Lung (tissue), 12 donors: ENCODE data around the gene CCDC89. TPM values are rescaled to one million over a fixed set of nuclear protein-coding genes. Genes with fewer than 3 reads are reported as not detected.

Experiments used
- ATAC-seq: fragments of 200-7000 bp; cut with Tn5 transposase; one replicate; pipeline ENCODE4 v1.9.1; 2020; ENCODE audit warnings: moderate number of reproducible peaks; ENCODE audit not compliant: insufficient read depth, low FRiP score
- DNase-seq, 3 donors: peaks; one replicate each; pipeline ENCODE4 v3.0.0-alpha.2; 2013 to 2017
- H3K27ac ChIP-seq, 2 donors: one replicate each; pipeline ENCODE4 v1.5.1; 2013; ENCODE audit warnings: mild to moderate bottlenecking in 2 of 2, moderate library complexity in 2 of 2, control low read depth in 1 of 2, inconsistent platforms in 1 of 2, low read depth in 1 of 2, low read length in 1 of 2
- H3K27me3 ChIP-seq, 3 donors: one replicate each; pipeline ENCODE4 v1.5.1; 2013; ENCODE audit warnings: low read length in 2 of 3; ENCODE audit not compliant: control insufficient read depth in 3 of 3, insufficient read depth in 3 of 3
- H3K36me3 ChIP-seq, 4 donors: one replicate each; pipeline ENCODE4 v1.5.1; 2013; ENCODE audit warnings: low read length in 4 of 4, mild to moderate bottlenecking in 1 of 4, moderate library complexity in 1 of 4; ENCODE audit not compliant: control insufficient read depth in 4 of 4, insufficient read depth in 4 of 4
- H3K4me1 ChIP-seq, 5 donors: one replicate each; pipeline ENCODE4 v1.5.1; 2013; ENCODE audit warnings: low read length in 5 of 5, mild to moderate bottlenecking in 2 of 5, moderate library complexity in 1 of 5; ENCODE audit not compliant: control insufficient read depth in 5 of 5, insufficient read depth in 5 of 5
- H3K4me3 ChIP-seq: one replicate; pipeline ENCODE4 v1.5.1; 2013; ENCODE audit warnings: mild to moderate bottlenecking, control low read depth, moderate library complexity
- H3K9ac ChIP-seq, 2 donors: one replicate each; pipeline ENCODE4 v1.5.1; 2013; ENCODE audit warnings: low read length in 2 of 2, control low read depth in 1 of 2; ENCODE audit not compliant: insufficient read depth in 1 of 2
- H3K9me3 ChIP-seq, 4 donors: one replicate each; pipeline ENCODE4 v1.5.1; 2013; ENCODE audit warnings: low read length in 3 of 4, mild to moderate bottlenecking in 1 of 4, moderate library complexity in 1 of 4; ENCODE audit not compliant: control insufficient read depth in 4 of 4, insufficient read depth in 3 of 4
- WGBS, 2 donors: extraction: QIAGEN DNeasy Blood & Tissue Kit; methylation state at CpG; one replicate each; pipeline ENCODE4 v1.1.7; 2013; 5-methylcytosine and 5-hydroxymethylcytosine counted together
- polyA plus RNA-seq, 2 donors: library from polyadenylated mRNA; stranded (reverse); fragments of 200-250 nt; gene quantifications; one replicate each; pipeline ENCODE4 v1.2.1, GENCODE V29; 2013
- total RNA-seq, 2 donors: library from RNA; depleted of rRNA in 1 of 2; stranded (reverse); fragments of >200 nt in 1 of 2; gene quantifications; one replicate each; pipeline ENCODE4 v1.2.1, GENCODE V29; 2014 to 2021
- TF ChIP-seq, protein P1 (sequence below): IDR thresholded peaks from 2 replicates; pipeline ENCODE4 v1.5.1; 2012; ENCODE audit warnings: mild to moderate bottlenecking; ENCODE audit errors: control extremely low read depth, extremely low read depth
- donor health status: control.
- donor health status: control.
- donor health status: Bipolar disorder and iron deficiency.
- donor health status: healthy.
- donor health status: DM: yes; HTN: yes; CAD: no.

The CCDC89 gene
- total and polyA plus RNA-seq, 4 donors = 0.65 to 6.5 (median 3.1) TPM

GRCh38 chr11:85717429-85717828 lies 31.4 kb upstream of the CCDC89 start:
- Histone ChIP-seq H3K27me3 (no peaks in the 10 kb centered on the region), H3K27ac (no peak overlapping the region), H3K4me3 (no peak overlapping the region), H3K36me3 (peaks cover 0 to 6% (median 2%) of the 10 kb centered on the region in 4 donors), H3K9ac (peak overlapping the region in 1 of 2 donors; percentile 86), H3K9me3 (no peaks in the 10 kb centered on the region), H3K4me1 (peaks cover 0 to 25% (median 6%) of the 10 kb centered on the region in 5 donors)
- 79 to 93% methylated on average over 2 of the region's 2 CpGs for WGBS, 2 donors
- ATAC-seq (no peak), DNase-seq (no peak)
- TF ChIP-seq, protein P1, sequence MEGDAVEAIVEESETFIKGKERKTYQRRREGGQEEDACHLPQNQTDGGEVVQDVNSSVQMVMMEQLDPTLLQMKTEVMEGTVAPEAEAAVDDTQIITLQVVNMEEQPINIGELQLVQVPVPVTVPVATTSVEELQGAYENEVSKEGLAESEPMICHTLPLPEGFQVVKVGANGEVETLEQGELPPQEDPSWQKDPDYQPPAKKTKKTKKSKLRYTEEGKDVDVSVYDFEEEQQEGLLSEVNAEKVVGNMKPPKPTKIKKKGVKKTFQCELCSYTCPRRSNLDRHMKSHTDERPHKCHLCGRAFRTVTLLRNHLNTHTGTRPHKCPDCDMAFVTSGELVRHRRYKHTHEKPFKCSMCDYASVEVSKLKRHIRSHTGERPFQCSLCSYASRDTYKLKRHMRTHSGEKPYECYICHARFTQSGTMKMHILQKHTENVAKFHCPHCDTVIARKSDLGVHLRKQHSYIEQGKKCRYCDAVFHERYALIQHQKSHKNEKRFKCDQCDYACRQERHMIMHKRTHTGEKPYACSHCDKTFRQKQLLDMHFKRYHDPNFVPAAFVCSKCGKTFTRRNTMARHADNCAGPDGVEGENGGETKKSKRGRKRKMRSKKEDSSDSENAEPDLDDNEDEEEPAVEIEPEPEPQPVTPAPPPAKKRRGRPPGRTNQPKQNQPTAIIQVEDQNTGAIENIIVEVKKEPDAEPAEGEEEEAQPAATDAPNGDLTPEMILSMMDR = no peak

DNA sequence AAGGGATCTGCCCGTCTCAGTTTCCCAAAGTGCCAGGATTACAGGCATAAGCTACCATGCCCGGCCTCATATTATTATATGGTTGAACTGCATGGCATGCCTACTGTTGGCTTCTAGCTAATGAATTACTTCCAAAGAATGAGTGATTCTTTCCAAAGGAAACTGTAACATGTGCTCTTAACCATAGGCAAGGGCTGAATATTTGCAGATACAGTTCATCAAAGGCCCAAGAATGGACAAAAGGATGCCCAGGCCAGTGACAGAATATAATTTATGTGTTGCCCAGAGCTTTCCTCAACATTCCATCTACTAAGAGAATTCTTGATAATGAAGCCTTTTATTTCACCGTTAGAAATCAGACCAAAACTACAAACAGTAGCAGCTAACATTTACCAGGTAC lies 27.0 kb upstream of the CCDC89 start:
- Histone ChIP-seq H3K36me3 (peaks cover 0 to 6% (median 2%) of the 10 kb centered on the region in 4 donors), H3K9me3 (no peaks in the 10 kb centered on the region), H3K27me3 (no peaks in the 10 kb centered on the region), H3K27ac (no peak overlapping the region), H3K4me3 (no peak overlapping the region), H3K9ac (no peak overlapping the region), H3K4me1 (peaks cover 0 to 13% (median 0%) of the 10 kb centered on the region in 5 donors)
- 93 to 96% methylated on average over 3 of the region's 3 CpGs for WGBS, 2 donors
- TF ChIP-seq, protein P1 = no peak
- DNase-seq (no peak), ATAC-seq (no peak)

DNA sequence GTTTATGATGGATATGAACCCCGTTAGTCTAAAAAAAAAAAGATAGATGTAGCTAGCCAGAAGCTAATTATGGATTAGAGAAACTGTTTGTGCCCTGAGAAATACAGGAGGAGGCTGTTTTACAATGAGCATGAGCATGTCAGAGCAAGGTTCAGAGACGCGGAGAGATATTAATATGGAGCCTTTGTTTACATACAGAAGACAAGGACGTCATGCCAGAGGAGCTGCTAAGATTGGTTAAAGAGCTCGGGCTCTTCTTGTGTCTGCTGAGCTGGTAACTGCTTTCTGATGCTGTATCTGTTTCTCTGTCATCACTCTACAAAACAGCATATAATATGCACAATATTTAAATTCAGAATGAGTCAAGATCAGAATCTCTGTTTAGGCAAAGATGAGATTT lies 24.9 kb upstream of the CCDC89 start:
- Histone ChIP-seq H3K9ac (no peak overlapping the region), H3K36me3 (peaks cover 0 to 6% (median 2%) of the 10 kb centered on the region in 4 donors), H3K9me3 (no peaks in the 10 kb centered on the region), H3K27ac (no peak overlapping the region), H3K27me3 (no peaks in the 10 kb centered on the region), H3K4me3 (no peak overlapping the region), H3K4me1 (no peaks in the 10 kb centered on the region)
- peak in 2 of 3 donors; percentile 17 to 31 for DNase-seq
- TF ChIP-seq, protein P1 = no peak
- no peak for ATAC-seq
- WGBS, 2 donors = 60 to 73% methylated on average over 5 of the region's 5 CpGs
